Measurements from ENCODE around the gene DGCR6.

DNA sequence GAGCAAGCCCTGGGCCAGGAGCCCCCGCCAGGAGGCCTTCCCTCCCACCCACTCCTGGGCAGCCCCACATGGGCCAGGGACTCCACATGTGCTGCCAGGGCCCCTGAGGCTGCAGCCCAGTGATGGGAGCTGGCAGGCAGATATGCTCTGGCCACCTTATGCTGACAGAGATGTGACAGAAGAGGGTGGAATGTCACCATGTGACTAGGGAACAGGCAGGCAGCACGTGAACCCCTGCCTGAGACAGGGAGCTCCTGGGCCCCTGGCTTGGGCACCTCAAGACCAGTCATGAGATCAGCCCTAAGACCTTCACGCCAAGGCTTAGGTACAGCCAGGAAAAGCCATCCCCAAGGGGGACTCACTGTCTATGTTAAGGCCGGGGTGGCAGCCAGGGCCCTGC lies 20.9 kb downstream of the DGCR6 start:
- TF ChIP-seq POLR2A (IDR thresholded peaks at IDR 0.05) (no peak), CTCF (IDR thresholded peaks at IDR 0.05) (no peak)
